Transverse colon (tissue), 4 donors: Measurements from ENCODE around the gene PRSS38. TPM values are rescaled to one million over a fixed set of nuclear protein-coding genes. Genes with fewer than 3 reads are reported as not detected.
"Not testable (repeated sequence)": the region's sequence is repeated elsewhere in the genome, so short reads cannot be mapped to it uniquely, and the experiment has no call there.

ENCODE experiments used
- DNase-seq: peaks from one replicate; pipeline ENCODE4 v3.0.0-alpha.2; 2019
- H3K27ac ChIP-seq, 4 donors: fragments of 200-600 bp; sonication (generic); 2 replicates each; pipeline ENCODE4 v1.5.1; 2016 to 2018; ENCODE audit warnings: inconsistent platforms in 4 of 4
- H3K27me3 ChIP-seq: fragments of 200-600 bp; sonication (generic); 2 replicates; pipeline ENCODE4 v1.5.1; 2017; ENCODE audit warnings: inconsistent platforms
- H3K36me3 ChIP-seq, 4 donors: fragments of 200-600 bp; sonication (generic); 2 replicates each; pipeline ENCODE4 v1.5.1; 2017 to 2019; ENCODE audit warnings: inconsistent platforms in 4 of 4
- H3K4me1 ChIP-seq, 4 donors: fragments of 200-600 bp; sonication (generic); 2 replicates each; pipeline ENCODE4 v1.5.1; 2017 to 2020; ENCODE audit warnings: inconsistent platforms in 4 of 4
- H3K4me3 ChIP-seq, 4 donors: fragments of 200-600 bp; sonication (generic); 1 replicate in 1 of 4; 2 replicates in 3 of 4; pipeline versions ENCODE4 v1.5.1 to v1.6.1; 2017 to 2019; ENCODE audit warnings: inconsistent platforms in 4 of 4
- H3K9me3 ChIP-seq, 2 donors: fragments of 200-600 bp; sonication (generic); 2 replicates each; pipeline ENCODE4 v1.5.1; 2017 to 2019; ENCODE audit warnings: inconsistent platforms in 2 of 2
- CTCF ChIP-seq, 5 experiments: fragments of 200-600 bp in 3 of 5; fragments of 450-650 bp in 2 of 5; sonication (generic) in 3 of 5; IDR thresholded peaks; 1 replicate in 2 of 5; 2 replicates in 3 of 5; pipeline ENCODE4 v1.5.1; 2016 to 2017; ENCODE audit warnings: antibody characterized with exemption in 5 of 5, inconsistent platforms in 3 of 5, mild to moderate bottlenecking in 2 of 5, moderate library complexity in 1 of 5
- EP300 ChIP-seq: sonication (generic); formaldehyde crosslinking; IDR thresholded peaks from one replicate; pipeline ENCODE4 v1.6.1; 2017; ENCODE audit warnings: antibody characterized with exemption, low read depth
- POLR2A ChIP-seq: fragments of 450-650 bp; IDR thresholded peaks from one replicate; pipeline ENCODE4 v1.6.1; 2016; ENCODE audit warnings: antibody characterized with exemption, mild to moderate bottlenecking, moderate library complexity
- POLR2AphosphoS5 ChIP-seq, 3 donors: sonication (generic); formaldehyde crosslinking; IDR thresholded peaks; one replicate each; pipeline ENCODE4 v1.6.1; 2016; ENCODE audit warnings: antibody characterized with exemption in 3 of 3
- WGBS, 2 donors: methylation state at CpG; one replicate each; pipeline ENCODE4 v1.1.5; 2018; ENCODE audit warnings: low coverage in 1 of 2; 5-methylcytosine and 5-hydroxymethylcytosine counted together
- in situ Hi-C, 4 donors: fragments of 200-750 bp; cut with MboI; loops; one replicate each; pipeline versions ENCODE4 v1.15.0 to v1.15.1; 2017; ENCODE audit warnings: low sequenced_read_pairs in 3 of 4, low pct_ligation_motif_present in 1 of 4, low pct_unique_long_range_greater_than_20kb in 1 of 4
- intact Hi-C: fragments of 100-400 bp; cut with DNase I; formaldehyde crosslinking; loops from one replicate; pipeline ENCODE4 v1.15.1; 2023; ENCODE audit warnings: low total_unique reads
- total RNA-seq, 4 donors: library from RNA; depleted of rRNA; stranded (reverse); fragments of >200 nt; gene quantifications; one replicate each; pipeline ENCODE4 v1.1.0, GENCODE V29; 2016

Gene PRSS38
- total RNA-seq, 4 donors from 2014 or later, result not detected

DNA sequence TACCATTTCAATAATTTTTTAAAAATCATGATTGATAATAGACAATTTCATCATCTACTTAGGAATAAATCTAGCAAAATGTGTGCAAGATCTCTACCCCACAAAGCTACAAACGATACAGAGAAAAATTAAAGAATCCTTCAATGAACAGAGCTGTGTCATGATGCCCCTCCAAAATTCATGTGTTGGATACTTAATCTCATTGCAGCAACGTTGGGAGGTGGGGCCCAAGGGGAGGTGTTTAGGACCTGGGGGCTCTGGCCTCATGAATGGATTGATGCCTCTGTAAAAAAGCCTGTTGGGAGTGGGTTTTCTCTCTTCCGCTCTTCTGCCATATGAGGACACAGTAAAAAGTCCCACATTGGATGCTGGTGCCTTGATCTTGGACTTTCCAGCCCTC, 54.9 kb downstream of the PRSS38 start:
- DNase-seq, result no peak
- TF ChIP-seq POLR2A (no peak), CTCF (IDR thresholded peaks at IDR 0.05) (no peak), EP300 (no peak), POLR2AphosphoS5 (IDR thresholded peaks at IDR 0.05) (no peak)
- H3K9me3 ChIP-seq, result peaks cover 0 to 2% of the 10 kb centered on the region in 2 donors
- no peak overlapping the region for H3K4me3 ChIP-seq
- H3K27ac ChIP-seq, result no peak overlapping the region
- in situ Hi-C loops (no loop called here), intact Hi-C loops (no loop called here)
- no peaks in the 10 kb centered on the region for H3K4me1 ChIP-seq
- no peaks in the 10 kb centered on the region for H3K36me3 ChIP-seq
- WGBS, 2 donors, result 66 to 67% methylated on average over 3 of the region's 3 CpGs
- H3K27me3 ChIP-seq, result peaks cover 2% of the 10 kb centered on the region

DNA sequence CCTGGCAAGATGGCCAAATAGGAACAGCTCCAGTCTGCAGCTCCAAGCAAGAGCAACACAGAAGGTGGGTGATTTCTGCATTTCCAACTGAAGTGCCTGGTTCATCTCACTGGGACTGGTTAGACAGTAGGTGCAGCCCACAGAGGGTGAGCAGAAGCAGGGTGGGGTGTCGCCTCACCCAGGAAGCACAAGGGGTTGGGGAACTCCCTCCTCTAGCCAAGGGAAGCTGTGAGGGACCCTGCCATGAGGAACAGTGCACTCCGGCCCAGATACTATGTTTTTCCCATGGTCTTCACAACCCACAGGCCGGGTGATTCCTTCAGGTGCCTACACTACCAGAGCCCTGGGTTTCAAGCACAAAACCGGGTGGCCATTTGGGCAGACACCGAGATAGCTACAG, 56.4 kb downstream of the PRSS38 start:
- H3K27me3 ChIP-seq, intact Hi-C loops, H3K27ac ChIP-seq, H3K4me3 ChIP-seq, H3K9me3 ChIP-seq, H3K36me3 ChIP-seq, DNase-seq, H3K4me1 ChIP-seq, in situ Hi-C loops: not testable (repeated sequence)
- WGBS, 2 donors, result 95% methylated on average over 5 of the region's 5 CpGs; no CpG with 5 or more reads in 1 of the 2 donors

DNA sequence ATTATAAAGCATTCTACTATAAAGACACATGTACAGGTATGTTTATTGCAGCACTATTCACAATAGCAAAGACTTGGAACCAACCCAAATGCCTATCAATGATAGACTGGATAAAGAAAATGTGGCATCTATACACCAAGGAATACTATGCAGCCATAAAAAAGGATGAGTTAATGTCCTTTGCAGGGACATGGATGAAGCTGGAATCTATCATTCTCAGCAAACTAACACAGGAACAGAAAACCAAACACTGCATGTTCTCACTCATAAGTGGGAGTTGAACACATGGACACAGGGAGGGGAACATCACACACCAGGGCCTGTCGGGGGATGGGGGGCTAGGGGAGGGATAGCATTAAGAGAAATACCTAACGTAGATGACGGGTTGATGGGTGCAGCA, 62.3 kb downstream of the PRSS38 start:
- H3K27ac ChIP-seq, H3K36me3 ChIP-seq, DNase-seq, in situ Hi-C loops, H3K4me3 ChIP-seq, H3K4me1 ChIP-seq, H3K27me3 ChIP-seq, H3K9me3 ChIP-seq, intact Hi-C loops: not testable (repeated sequence)
- WGBS, 2 donors, result 92% methylated on average over 3 of the region's 3 CpGs; no CpG with 5 or more reads in 1 of the 2 donors

DNA sequence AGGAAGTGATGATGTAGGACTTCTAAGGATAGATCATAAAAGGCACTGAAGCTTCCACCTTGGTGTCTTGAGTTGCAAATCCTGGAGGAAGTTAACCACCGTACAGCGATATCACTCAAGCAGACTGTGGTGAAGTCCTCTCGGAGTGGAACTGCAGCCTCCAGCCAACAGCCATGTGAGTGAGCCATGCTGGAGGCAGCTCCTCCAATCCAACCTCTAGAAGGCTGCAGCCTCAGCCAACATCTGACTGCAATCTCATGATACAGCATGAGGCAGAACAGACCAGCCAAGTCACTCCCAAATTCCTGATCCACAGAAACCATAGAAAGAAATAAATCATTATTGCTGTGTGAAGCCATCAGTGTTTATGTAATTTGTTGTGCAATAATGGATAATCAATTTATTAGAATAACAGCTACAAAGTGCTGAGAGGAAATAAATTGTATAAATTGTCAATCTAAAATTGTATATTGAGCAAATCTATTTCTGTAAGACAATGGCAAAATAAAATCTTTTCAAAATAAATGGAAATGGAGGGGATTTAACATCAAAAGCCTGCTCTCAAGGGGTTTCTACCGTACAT, 65.0 kb downstream of the PRSS38 start:
- no peak for TF ChIP-seq CTCF (IDR thresholded peaks at IDR 0.05)
- TF ChIP-seq POLR2AphosphoS5 (IDR thresholded peaks at IDR 0.05), result no peak
- TF ChIP-seq POLR2A, result no peak
- TF ChIP-seq EP300, result no peak
- Histone ChIP-seq H3K27me3 (no peaks in the 10 kb centered on the region), H3K4me1 (peaks cover under 1 to 3% (median 2%) of the 10 kb centered on the region in 4 donors), H3K4me3 (no peak overlapping the region), H3K27ac (no peak overlapping the region), H3K36me3 (no peaks in the 10 kb centered on the region), H3K9me3 (no peaks in the 10 kb centered on the region)
- WGBS, 2 donors, result 73 to 77% methylated on average over 4 of the region's 4 CpGs
- no peak for DNase-seq
- intact Hi-C loops (loop anchor here (10.0 kb wide), 2 partner anchors 64 to 86 kb away; partner anchors contain the start of gene WNT9A), in situ Hi-C loops (no loop called here)

DNA sequence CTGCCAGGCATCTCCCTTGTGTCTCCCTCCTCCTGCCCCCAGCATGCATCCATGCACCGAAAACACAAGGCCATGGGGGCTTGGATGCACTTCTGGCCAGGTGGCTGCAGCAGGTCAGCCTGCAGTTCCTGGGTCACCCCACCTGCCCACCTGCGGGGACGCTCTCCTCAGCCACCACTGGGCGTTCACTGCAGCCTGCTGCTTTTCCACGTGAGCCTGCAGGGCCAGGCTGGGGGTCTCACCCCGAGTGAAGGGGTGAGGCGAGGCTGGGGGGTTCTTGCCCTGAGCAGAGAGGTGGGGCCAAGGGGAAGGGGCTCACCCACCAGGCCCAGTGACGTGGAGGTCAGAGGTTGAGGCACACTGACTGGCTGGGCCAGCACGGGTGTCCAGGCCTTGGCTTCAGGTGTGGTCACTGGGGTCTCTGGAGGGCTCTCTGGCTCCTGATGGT, 67.6 kb downstream of the PRSS38 start:
- 90% methylated on average over 8 of the region's 9 CpGs; no CpG with 5 or more reads in 1 of the 2 donors for WGBS, 2 donors
- Histone ChIP-seq H3K4me3 (no peak overlapping the region), H3K4me1 (peaks cover 12 to 24% (median 20%) of the 10 kb centered on the region in 4 donors), H3K27me3 (no peaks in the 10 kb centered on the region), H3K9me3 (no peaks in the 10 kb centered on the region), H3K27ac (no peak overlapping the region), H3K36me3 (no peaks in the 10 kb centered on the region)
- no peak for TF ChIP-seq POLR2AphosphoS5 (IDR thresholded peaks at IDR 0.05)
- TF ChIP-seq POLR2A, result no peak
- no peak for TF ChIP-seq CTCF (IDR thresholded peaks at IDR 0.05)
- TF ChIP-seq EP300, result no peak
- in situ Hi-C loops, result no loop called here
- intact Hi-C loops, result loop anchor here (10.0 kb wide), 2 partner anchors 62 to 88 kb away; partner anchors contain the start of gene WNT9A
- DNase-seq, result no peak
